HG03280 (cell line): ENCODE results near the gene IRS2.
A peak's percentile ranks its signal among the peaks of the same experiment; 100 is the strongest.

ENCODE experiments used
- ATAC-seq: cut with Tn5 transposase; IDR thresholded peaks from one replicate; pipeline ENCODE4 v1.9.1; 2021; ENCODE audit warnings: mild to moderate bottlenecking, moderate library complexity; ENCODE audit not compliant: unreplicated experiment

IRS2 gene

DNA sequence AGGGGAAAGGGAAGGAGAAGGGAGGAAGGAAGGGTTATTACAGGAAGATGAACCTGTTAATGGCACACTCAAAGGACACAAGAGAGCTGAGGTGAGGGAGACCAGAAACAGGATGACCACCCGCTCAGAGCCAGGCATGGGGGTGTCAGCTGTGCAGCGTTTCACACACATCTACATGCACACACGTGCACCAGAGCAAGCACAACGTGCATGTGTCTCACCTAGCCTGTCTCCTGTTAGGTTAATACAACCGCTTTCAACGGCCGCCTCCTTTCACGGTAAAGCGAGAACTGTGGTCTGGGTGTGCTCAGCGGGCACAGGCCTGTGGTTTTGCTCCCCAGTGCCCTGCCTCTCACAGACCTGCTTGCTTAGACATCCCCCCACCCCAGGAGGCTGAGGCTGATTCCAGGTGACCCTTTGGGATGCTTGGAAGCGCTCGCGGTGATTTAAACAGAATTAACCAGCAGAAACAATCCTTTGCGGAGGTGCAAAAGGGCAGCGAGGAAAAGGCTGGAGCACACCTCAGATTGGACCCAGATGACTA lies 27.4 kb downstream of the IRS2 start:
- ATAC-seq, result no peak

DNA sequence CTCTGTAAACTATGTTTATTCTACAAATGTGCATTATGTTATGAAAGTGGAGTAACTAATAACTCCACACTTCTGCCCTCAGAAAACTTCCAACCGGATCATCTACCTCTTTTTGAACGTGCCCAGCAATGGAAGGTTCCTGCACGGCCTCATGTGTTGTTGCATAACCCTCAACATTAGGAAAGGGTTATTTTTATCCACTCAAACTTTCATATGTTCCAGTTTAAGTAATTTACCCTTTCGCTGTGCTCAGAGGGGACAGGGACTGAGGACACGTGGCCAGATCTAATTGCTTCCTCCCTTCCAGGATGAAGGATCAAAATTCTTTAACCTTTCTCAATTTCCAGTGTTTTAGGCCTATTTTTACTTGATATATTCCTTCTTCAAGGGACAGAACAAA lies 29.6 kb downstream of the IRS2 start:
- no peak for ATAC-seq

DNA sequence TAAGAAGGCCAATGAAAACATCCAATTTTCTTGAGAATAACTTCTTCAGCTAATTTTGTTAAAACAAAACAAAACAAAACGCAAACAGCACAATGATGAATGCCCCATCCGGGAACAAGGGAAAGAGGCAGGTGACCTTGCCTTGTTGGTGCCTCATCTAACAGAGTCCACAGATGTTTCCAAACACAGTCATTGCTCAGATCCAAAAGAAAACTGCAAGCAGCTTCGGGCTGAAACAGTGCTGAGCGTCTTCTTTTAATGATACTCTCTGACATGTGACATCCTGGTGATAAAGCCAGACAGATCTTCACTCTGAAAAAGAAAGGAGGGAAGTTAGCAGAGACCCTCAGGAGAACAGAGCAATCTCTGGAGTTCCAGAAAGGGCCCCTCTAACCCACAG lies 30.4 kb downstream of the IRS2 start:
- no peak for ATAC-seq

DNA sequence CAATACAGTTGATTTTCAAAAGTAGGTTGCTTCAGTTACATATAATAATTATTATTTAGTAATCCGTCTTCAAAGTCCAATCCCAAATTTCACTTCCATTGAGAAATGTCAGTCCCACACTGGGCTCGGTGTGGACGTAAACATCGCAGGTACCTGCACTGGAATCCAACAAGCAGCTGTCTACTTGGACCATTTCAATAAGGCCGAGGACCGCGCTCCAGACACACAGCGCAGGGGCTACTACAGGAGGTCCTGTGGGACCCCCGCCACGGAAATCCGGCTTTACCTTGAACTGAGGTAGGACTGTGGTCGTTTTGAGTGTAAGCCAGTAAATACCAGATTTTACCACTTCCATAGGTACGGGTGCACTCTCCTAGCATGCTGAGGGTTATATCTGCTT lies 30.8 kb downstream of the IRS2 start:
- no peak for ATAC-seq

DNA sequence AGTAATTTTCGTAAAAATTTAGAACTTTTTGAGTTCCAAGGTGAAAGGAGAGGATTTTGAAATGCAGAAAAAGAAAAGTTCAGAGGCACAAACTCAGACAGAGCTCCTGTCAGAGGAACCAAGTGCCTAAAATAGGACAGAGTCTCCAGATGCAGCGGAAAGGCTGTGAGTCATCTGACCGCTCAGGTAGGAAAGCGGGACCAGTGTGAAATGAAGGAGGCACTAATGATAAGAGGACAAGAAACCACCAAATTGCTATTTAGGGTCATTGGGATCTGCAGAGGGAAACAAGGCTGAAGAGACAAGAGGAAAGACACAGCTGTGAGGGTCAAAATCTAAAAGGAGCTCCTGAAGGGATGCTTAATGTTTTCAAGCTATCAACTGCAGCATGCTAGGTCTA lies 34.9 kb downstream of the IRS2 start:
- ATAC-seq, result no peak

DNA sequence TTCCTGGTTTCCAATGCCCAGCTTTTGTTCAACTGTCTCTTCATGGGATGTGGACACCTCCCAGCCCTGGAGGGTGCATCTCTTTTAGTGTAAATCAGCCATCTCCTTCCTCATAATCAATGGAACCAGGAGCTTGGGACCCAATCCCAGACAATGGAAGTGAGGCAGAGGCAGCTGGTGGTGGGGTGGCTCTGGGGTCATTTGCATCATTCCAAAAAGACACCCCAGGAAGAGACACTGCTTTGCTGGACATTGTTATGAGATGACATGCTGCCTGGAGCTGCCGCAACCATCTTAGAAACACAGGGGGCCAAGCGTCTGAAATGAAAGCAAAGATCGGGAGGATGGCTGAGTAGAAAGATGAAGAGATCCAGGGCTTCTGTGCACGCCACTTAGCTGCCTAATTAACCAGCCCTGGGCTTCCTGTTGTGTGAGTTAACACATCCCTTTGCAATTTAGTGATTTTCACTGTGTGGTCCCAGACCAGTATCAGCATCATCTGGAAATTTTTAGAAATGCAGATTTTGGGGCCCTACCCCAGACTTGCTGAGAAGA lies 36.1 kb downstream of the IRS2 start:
- no peak for ATAC-seq

DNA sequence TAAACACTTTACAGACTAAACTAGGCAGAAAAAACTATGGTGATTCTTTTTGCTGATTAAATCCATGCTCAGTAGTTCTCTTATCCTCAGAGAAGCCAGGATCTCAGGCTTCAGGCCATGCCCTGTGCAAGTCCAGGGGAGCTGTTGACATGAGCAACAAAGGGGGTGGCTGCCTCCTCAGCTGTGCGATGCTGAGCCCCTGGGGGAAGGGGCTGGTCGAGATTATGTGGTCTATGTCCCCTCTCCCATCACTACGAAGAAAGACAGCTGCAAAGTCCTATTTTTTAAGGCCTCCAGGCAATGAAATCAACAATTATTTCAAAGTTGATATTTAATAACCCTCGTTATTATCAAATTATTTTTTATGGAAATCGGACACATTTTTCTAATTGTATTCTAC lies 37.0 kb downstream of the IRS2 start:
- ATAC-seq, result no peak

DNA sequence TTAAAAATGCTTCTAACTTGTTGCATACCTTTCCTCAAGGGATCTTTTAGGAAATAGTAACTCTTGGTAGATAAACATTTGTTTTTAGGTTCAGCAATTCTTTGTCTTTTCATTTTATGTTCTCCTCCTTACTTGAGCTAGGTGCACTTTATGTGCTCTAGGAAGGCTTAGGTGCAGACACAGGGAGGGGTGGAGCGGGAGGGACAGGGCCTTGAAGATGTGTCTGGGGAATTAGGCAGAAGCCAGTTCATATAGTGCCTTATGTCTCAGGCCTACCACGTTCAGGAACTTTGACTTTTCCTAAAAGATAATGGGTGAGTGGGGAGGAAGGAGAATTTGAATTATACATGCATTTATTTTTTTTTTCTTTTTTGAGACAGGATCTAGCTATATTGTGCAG lies 37.7 kb downstream of the IRS2 start:
- ATAC-seq, result no peak

DNA sequence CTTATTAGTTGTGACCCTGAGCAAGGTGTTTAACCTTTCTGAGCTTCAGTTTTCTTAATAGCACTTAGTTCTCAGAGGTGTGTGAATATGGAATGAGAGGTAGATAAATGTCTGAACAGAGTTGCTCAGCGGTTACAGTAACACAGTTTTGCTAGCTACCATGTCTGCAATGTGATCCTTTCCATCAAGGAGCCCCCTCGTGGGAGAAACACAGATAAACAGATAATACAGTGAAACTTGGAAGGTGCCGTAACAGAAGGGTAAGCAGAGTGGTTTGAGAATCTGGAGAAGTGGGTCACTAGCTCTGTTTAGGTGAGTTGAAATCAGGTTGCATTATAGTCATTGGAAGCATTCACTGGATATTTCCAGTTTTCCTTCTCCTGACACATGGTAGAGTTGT lies 38.9 kb downstream of the IRS2 start:
- ATAC-seq, result no peak

DNA sequence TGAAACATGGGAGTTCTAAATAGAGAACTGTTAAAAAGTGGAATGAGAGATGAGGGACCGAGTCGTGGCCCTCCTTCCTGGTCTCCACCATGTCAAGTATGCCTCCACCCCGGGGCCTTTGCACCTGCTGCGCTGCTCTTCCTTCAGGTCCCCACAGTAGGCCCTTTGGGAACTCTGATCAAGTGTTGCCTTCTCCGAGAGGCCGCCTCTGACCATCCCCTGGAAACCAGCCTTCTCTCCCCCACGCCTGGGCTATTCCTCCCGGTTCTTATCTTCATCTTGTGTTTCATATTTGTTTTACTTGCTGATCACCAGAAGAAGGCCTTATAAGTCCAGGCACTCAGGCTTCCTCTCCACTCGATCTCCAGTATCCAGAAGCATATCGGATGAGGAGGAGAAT lies 40.0 kb downstream of the IRS2 start:
- ATAC-seq, result no peak

DNA sequence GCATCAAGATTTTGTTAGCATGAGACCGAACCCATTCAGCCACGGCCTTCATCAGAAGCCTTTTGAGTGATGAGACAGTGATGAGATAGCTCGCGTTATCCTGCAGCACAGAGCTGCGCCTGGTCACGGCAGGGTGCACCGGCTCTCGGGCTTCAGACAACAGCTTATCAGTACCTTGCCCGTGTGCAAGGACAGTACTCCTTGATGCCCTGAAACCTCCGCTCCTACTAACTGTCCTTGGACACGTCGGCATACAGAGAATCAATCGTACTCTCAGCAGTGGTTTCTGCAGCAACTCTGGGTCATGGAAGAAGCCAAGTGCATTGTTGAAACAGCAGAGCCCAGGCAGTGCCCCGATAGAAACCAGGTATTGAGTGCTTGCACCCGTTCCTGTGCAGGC lies 40.7 kb downstream of the IRS2 start:
- no peak for ATAC-seq

DNA sequence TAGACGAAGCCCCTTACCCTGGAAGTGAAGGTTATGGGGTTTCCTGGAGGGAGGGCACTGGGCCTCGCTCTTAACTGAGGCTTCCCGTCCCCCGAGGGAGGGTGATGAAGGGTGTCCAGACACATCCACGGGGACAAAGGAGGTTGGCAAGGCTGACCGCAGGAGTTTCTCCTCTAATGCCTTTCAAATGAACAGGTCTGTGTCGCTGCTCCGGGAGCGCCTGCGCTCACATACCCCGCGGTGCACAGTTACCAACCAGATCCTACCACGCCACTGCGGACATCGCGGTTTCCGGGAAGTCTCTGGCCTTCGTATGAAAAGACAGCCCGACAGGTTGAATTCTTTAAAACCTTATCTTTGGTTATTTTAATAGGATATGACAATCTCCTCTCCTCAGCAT lies 41.3 kb downstream of the IRS2 start:
- ATAC-seq, result no peak

DNA sequence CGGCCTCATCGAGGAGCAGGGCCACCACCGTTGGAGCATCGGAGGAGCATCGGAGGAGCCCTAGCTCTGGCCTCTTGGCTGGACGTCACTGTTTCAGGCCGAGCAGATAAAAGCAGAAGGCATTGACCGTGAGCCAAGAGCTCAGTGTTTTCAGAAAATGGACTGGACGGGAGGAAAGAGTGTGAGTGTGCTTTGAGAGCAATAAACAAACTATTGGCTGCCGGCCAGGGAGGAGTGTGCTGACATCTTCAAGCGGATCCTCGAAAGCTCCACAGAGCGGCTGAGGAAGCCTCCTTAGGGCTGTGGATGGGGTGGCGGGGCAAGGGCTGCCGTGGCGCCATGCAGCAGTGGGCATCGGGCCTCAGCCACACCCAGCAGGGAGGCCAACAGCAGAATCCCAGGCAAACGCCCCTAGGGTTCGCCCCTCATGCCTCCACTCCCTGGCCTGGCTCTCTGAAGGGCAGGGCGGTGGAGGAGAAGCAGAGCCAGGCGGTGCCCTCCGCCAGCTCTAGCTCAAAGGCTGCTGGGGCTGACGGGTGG lies 41.8 kb downstream of the IRS2 start:
- no peak for ATAC-seq

DNA sequence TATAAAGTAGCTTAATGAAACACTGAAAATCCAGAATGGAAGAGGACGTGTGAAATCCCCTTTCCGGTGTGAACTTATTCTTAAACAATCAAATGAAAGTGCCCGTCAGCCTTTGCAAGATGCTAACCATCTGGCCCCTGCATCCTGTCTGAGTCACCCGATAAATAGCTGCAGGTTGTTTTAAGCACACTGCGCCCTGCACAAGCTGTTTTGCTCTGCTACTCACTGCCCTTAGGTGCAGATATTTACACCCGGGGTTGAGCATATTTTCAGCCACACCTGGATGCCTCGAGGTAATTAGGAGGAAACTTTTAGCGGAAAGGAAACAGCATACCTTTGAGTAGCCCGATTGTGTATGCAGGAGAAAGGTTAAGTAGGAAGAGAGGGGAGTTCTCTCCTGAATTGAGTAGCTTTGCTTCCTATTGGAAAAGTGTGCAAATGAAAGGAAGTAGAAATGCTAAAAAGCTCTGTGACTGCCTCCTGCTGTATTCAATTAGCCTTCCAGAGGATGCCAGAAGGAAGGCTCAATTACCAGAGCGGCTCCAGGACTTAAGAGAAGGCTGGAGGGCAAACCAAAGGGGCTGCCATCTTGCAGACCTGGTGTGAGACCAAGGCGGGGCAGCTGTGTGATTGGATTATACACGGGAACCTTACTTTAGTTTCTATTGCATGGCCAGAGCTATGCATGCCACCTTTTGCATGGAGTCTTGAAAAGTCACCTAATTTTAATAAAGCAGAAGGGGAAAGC lies 42.5 kb downstream of the IRS2 start:
- peak; percentile 54 for ATAC-seq

DNA sequence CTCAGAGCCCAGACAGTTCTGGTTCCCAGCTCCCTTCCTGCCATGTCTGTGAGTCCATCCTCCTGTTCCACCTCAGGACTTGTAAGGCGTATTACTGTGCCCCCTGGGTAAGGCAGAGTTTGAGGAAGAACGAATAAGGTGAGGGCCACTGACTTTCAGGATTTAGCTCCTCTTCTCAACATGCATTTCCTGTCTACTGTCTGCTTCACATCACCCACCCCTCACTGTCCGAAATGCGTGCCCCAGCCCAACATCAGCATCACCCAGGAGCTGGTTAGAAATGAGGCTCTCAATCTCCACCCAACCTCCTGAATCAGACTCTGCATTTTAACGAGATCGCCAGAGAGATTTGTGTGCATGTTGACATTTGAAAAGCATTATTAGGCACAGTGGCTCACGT lies 44.4 kb downstream of the IRS2 start:
- ATAC-seq, result no peak

DNA sequence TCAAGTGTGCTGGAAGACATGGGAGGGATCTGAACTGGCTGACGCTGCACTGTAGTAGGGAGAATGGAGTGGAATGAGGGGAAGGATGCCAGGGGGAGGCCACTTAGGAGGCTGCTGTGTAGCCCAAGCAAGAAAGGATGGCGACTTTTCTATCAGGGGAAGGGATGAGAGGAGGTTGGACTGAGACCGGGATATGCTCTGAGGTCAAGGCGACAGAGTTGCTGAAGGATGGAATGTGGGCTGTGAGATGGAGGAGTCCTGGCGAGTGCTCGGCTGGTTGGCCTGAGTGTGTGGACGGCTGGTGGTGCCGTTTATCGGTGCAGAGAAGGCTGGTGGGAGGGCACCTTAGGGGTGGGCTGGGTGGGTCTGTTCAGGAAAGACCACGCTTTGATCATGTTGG lies 45.7 kb downstream of the IRS2 start:
- ATAC-seq, result no peak

DNA sequence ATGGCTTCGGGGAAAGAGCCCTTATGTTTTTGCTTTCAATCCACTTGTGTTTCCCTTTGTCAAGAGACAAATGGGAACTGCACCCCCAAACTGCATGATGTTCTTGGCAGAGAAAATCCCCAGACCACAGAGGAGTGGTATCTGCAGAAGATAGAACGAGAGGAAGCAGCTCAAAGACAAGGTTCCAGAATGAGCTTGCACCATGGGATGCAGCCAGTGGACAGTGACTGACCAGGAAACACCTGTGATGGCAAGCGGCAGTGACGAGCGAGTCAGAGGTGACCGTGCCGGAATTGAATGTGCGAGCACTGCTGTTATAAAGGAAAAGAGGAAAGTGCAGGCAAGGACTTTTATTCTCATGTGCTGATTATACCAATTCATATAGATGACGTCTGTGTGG lies 46.3 kb downstream of the IRS2 start:
- ATAC-seq, result no peak

DNA sequence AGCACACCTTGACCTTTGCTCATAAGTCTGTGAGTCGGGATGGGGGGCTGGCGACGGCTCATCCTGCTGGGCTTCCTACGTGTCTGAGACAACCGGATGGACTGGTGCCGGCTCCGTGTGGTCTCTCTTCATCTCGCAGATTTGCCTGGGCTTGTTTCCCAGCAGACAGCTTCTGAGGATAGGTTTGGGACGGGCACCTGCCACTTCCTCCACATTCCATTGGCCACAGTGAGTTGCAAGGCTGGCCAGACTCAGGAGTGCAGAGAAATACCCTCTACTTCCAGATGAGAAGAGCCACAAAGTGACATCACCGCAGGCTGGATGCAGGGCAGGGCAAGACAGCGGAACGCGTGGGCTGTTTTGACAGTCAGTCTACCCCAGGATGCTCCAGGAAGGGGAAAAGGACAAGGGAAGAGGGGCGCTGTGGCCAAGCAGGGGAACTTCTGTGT lies 48.1 kb downstream of the IRS2 start:
- no peak for ATAC-seq

DNA sequence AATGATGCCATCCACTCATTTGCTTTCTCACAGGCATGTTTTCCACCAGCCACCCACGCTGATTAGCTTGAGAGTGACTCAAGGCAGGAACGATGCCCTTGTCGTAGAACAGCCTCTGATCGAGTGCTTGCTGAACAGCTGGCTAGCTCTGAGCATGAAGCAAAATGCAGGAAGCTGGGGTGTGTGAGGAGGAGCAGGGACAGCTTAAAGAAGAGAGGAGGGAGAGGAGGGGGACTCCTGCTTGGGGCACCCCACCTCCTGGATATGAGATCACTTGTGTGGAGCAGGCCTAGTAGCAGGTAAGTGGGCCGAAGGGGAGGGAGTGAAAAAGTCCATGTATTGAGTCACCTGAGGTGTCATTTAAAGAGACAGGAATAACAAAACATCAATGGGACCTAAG lies 48.8 kb downstream of the IRS2 start:
- no peak for ATAC-seq

DNA sequence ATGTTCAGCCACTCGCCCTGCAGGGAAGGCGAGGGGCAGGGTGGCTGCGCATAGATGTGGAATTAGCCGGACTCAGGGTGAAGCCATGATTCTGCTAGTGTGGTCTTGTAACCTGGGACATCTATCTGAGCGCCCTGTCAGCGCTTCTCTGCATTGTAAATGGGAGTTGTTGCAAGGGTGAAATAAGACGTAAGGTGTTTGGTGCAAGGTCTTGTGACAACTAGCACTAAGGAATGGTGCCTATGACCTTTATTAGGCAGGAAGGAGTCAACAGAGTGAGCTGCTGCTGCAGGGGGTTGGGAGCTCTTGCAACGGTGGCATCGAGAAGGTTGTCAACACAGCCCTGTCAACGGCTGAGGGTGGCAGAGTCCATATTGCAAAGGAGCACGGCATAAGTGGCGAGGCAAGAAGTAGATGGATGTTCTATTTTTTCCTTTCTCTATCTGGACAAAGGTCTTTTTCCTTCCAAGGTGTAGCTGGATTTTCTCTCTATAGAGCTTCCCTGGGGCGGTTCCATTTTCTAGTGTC lies 49.3 kb downstream of the IRS2 start:
- ATAC-seq, result no peak

DNA sequence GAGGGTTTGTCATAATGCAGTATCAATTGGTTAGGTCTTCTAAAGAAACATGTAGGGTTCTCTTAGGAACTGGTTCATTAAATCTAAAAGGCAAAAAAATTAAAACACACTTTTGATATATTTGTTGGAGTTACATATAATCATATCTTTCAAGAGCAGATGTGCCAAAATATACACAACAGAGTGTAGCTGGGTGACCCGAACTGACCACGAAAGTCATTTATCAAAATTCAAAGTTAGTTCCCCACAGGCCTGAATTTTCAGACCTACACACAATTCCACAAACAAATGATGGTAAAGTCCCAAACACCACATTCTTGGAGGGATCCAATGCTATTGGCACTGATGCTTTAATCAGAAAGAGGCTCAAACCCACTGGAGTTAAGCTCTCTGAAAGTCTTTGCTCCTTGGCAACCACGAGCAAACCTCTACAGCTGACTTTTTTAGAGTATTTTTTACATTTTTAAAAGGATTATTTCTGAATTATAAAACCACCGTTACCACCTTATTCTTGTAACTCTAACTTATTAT lies 50.9 kb downstream of the IRS2 start:
- ATAC-seq, result no peak
